Lower leg skin (tissue), 3 donors: ENCODE measurements around the gene PRKCSH.

ENCODE experiments used
- POLR2A ChIP-seq, 2 donors: fragments of 450-650 bp; IDR thresholded peaks; one replicate each; pipeline ENCODE4 v1.6.1; 2016 to 2017; ENCODE audit warnings: antibody characterized with exemption in 2 of 2, mild to moderate bottlenecking in 1 of 2, moderate library complexity in 1 of 2
- TF ChIP-seq, protein P1 (sequence below), 3 donors: fragments of 450-650 bp; IDR thresholded peaks; one replicate each; pipeline ENCODE4 v1.5.1; 2016; ENCODE audit warnings: antibody characterized with exemption in 3 of 3, mild to moderate bottlenecking in 3 of 3, moderate library complexity in 2 of 3

DNA sequence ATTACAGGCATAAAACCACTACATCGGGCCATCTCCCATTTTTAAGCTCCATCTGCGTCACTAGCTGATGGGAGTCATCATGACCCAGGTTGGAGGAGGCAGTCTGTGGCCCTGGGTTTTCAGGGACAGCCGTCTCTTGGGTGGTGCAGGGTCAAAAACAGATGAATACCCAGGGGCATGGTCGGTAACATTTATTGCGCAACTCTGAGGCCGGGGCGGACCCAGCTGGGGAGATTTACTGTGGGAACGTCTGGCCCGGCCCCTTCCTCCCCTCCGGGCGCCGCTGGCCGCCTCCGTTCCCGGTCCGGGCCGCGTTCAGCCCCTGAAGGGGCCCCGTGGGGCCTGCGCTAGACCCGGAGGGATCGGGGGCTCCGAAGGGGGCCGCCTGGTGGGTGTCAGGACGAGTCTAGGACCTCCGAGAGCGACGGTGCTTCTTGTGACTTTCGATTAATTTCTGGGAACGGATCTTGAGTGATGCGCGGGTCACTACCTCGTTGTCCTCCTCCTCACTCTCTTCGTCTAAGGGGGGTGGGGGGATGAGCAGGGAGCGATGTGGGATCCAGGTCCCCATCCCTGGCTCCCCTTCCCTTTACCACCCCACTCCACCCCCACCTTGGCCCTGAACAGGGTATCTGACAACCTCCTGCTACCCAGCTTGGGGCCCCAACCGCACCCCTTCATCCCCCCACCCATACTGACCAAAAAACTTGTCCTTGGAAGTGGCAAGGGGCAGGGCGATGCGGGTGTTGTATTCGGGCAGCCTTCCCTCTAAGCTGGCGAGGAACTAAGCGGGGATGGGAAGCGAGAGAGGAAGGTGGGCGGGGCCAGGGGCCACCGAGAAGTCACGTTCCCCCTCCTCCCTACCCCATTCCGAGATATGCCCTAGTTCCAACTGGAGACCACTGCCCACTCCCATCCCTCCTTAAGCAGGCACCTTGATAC, 14.7 kb upstream of the PRKCSH start:
- TF ChIP-seq, protein P1, sequence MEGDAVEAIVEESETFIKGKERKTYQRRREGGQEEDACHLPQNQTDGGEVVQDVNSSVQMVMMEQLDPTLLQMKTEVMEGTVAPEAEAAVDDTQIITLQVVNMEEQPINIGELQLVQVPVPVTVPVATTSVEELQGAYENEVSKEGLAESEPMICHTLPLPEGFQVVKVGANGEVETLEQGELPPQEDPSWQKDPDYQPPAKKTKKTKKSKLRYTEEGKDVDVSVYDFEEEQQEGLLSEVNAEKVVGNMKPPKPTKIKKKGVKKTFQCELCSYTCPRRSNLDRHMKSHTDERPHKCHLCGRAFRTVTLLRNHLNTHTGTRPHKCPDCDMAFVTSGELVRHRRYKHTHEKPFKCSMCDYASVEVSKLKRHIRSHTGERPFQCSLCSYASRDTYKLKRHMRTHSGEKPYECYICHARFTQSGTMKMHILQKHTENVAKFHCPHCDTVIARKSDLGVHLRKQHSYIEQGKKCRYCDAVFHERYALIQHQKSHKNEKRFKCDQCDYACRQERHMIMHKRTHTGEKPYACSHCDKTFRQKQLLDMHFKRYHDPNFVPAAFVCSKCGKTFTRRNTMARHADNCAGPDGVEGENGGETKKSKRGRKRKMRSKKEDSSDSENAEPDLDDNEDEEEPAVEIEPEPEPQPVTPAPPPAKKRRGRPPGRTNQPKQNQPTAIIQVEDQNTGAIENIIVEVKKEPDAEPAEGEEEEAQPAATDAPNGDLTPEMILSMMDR (IDR thresholded peaks at IDR 0.05), result no peak
- TF ChIP-seq POLR2A (IDR thresholded peaks at IDR 0.05), result no peak
